Keratinocyte (primary cell): Measurements from ENCODE around the gene ANGPT4. TPM values are rescaled to one million over a fixed set of nuclear protein-coding genes. Genes with fewer than 3 reads are reported as not detected.
A peak's percentile ranks its signal among the peaks of the same experiment; 100 is the strongest.
"Not testable (repeated sequence)": the region's sequence is repeated elsewhere in the genome, so short reads cannot be mapped to it uniquely, and the experiment has no call there.

Experiments used
- DNase-seq: peaks from one replicate; pipeline ENCODE4 v3.0.0-alpha.2; 2011; ENCODE audit warnings: low read depth, missing footprints, low spot score
- FAIRE-seq: peaks from 2 replicates; lab custom pipeline; 2011; peaks lifted over from hg19 to GRCh38; lab: Jason Lieb, UNC
- H2AFZ ChIP-seq: 2 replicates; pipeline ENCODE4 v1.6.0; 2012; ENCODE audit warnings: low read length, control low read depth, inconsistent platforms; ENCODE audit not compliant: control insufficient read depth
- H3K27ac ChIP-seq: 2 replicates; pipeline ENCODE4 v1.5.1; 2011; ENCODE audit warnings: low read length; ENCODE audit not compliant: control insufficient read depth, insufficient read depth
- H3K27me3 ChIP-seq: 3 replicates; pipeline ENCODE4 v1.6.0; 2011; ENCODE audit warnings: low read length; ENCODE audit not compliant: control insufficient read depth, insufficient read depth; ENCODE audit errors: extremely low read depth
- H3K36me3 ChIP-seq, 2 experiments: 2 replicates in 1 of 2; 3 replicates in 1 of 2; pipeline ENCODE4 v1.5.1; 2011; ENCODE audit warnings: low read length in 2 of 2, mild to moderate bottlenecking in 1 of 2; ENCODE audit not compliant: control insufficient read depth in 2 of 2, insufficient read depth in 2 of 2; ENCODE audit errors: extremely low read depth in 1 of 2
- H3K4me1 ChIP-seq: 3 replicates; pipeline ENCODE4 v1.5.1; 2011; ENCODE audit warnings: low read length; ENCODE audit not compliant: control insufficient read depth, insufficient read depth; ENCODE audit errors: extremely low read depth
- H3K4me2 ChIP-seq: 3 replicates; pipeline ENCODE4 v1.6.0; 2011; ENCODE audit warnings: low read depth, low read length; ENCODE audit not compliant: control insufficient read depth, insufficient read depth; ENCODE audit errors: extremely low read depth
- H3K4me3 ChIP-seq, 3 experiments: fragments of 200-600 bp in 1 of 3; sonication (generic) in 1 of 3; 2 replicates in 2 of 3; 3 replicates in 1 of 3; pipeline ENCODE4 v1.5.1; 2011 to 2016; ENCODE audit warnings: low read length in 3 of 3, mild to moderate bottlenecking in 3 of 3, control low read depth in 2 of 3, inconsistent platforms in 1 of 3, low read depth in 1 of 3, mixed read lengths in 1 of 3, mixed run types in 1 of 3, moderate library complexity in 1 of 3; ENCODE audit not compliant: control insufficient read depth in 2 of 3, insufficient read depth in 2 of 3; ENCODE audit errors: extremely low read depth in 1 of 3
- H3K79me2 ChIP-seq: 2 replicates; pipeline ENCODE4 v1.6.0; 2012; ENCODE audit warnings: low read length; ENCODE audit not compliant: control insufficient read depth, insufficient read depth
- H3K9ac ChIP-seq: 3 replicates; pipeline ENCODE4 v1.6.0; 2011; ENCODE audit warnings: low read length; ENCODE audit not compliant: control insufficient read depth, insufficient read depth; ENCODE audit errors: extremely low read depth
- H3K9me1 ChIP-seq: 3 replicates; pipeline ENCODE4 v1.6.0; 2011; ENCODE audit warnings: low read length; ENCODE audit not compliant: control insufficient read depth, insufficient read depth; ENCODE audit errors: extremely low read depth
- H3K9me3 ChIP-seq: 2 replicates; pipeline ENCODE4 v1.5.1; 2012; ENCODE audit warnings: low read depth, low read length; ENCODE audit not compliant: control insufficient read depth
- H4K20me1 ChIP-seq: 3 replicates; pipeline ENCODE4 v1.6.0; 2011; ENCODE audit warnings: low read length; ENCODE audit not compliant: control insufficient read depth, insufficient read depth; ENCODE audit errors: extremely low read depth
- EZH2 ChIP-seq: IDR thresholded peaks from one replicate; pipeline ENCODE4 v1.6.1; 2012; ENCODE audit warnings: inconsistent platforms, mild to moderate bottlenecking, low read length, moderate library complexity
- dilution Hi-C: fragments of 300-500 bp; cut with MboI; formaldehyde crosslinking; loops from one replicate; pipeline ENCODE4 v1.7.0; 2020; ENCODE audit warnings: low sequenced_read_pairs; ENCODE audit not compliant: extremely low pct_ligation_motif_present
- polyA plus RNA-seq, 5 experiments: library from polyadenylated mRNA; depleted of rRNA in 3 of 5; stranded (reverse) in 3 of 5; stranded (forward) in 1 of 5; unstranded in 1 of 5; fragments of >200 nt; gene quantifications; 1 replicate in 1 of 5; 2 replicates in 3 of 5; 3 replicates in 1 of 5; pipeline versions ENCODE4 v1.2.1 to v1.2.3, GENCODE V29; 2011 to 2012; ENCODE audit warnings: missing spikeins in 2 of 5, low read depth in 1 of 5, low replicate concordance in 1 of 5
- TF ChIP-seq, protein P1 (sequence below), 3 experiments: IDR thresholded peaks in 1 of 3; conservative IDR thresholded peaks in 1 of 3; optimal IDR thresholded peaks in 1 of 3; 2 replicates in 2 of 3; 3 replicates in 1 of 3; pipeline versions ENCODE3 to v1.5.1; 2011; ENCODE audit warnings: low read length in 3 of 3, mild to moderate bottlenecking in 3 of 3, moderate library complexity in 2 of 3, control low read depth in 1 of 3, inconsistent platforms in 1 of 3; ENCODE audit not compliant: insufficient read depth in 2 of 3; ENCODE audit errors: extremely low read depth in 1 of 3

The ANGPT4 gene
- polyA plus RNA-seq, 1 donor (not counting 4 experiments of a cell fraction or from before 2014, with no cell fraction given): not detected

DNA sequence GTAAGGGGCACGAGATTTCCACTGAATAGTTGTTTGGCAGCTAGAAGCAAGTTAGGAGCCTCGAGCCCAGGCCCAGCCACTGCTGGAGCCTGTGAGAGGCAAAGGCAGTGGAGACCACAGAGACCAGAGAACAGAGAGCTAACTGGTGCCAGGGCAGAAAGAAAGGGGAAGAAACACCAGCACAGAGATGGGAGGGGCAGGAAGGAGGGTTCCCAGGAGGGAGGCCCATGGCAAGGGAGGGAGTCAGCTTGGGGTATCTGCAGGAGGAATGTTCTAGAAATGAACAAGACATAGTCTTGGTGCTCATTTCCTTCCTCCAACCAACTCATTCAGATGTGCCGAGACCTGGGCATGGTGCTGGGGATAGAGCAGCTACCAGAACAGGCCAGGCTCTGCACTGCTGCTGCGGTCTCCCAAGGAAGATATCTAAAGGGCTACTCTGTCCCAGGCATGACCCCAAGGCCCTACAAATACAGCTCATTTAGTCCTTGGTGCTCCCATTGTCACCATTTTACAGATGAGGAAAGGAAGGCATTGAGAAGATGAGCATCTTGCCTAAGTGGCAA lies 10.7 kb downstream of the ANGPT4 start:
- TF ChIP-seq, protein P1, sequence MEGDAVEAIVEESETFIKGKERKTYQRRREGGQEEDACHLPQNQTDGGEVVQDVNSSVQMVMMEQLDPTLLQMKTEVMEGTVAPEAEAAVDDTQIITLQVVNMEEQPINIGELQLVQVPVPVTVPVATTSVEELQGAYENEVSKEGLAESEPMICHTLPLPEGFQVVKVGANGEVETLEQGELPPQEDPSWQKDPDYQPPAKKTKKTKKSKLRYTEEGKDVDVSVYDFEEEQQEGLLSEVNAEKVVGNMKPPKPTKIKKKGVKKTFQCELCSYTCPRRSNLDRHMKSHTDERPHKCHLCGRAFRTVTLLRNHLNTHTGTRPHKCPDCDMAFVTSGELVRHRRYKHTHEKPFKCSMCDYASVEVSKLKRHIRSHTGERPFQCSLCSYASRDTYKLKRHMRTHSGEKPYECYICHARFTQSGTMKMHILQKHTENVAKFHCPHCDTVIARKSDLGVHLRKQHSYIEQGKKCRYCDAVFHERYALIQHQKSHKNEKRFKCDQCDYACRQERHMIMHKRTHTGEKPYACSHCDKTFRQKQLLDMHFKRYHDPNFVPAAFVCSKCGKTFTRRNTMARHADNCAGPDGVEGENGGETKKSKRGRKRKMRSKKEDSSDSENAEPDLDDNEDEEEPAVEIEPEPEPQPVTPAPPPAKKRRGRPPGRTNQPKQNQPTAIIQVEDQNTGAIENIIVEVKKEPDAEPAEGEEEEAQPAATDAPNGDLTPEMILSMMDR (optimal IDR thresholded peaks at IDR 0.05 in 1 of 3, IDR thresholded peaks at IDR 0.05 in 1 of 3, conservative IDR thresholded peaks at IDR 0.05 in 1 of 3; ENCODE audit: extremely low read depth in 1 of 3, insufficient read depth in 2 of 3, low read length in 3 of 3): no peak
- no peak for TF ChIP-seq EZH2
- dilution Hi-C loops: no loop called here
- Histone ChIP-seq H3K9me3 (no peaks in the 10 kb centered on the region), H3K27ac (no peak overlapping the region), H3K27me3 (peaks cover under 1% of the 10 kb centered on the region), H3K4me3 (no peak overlapping the region), H3K4me2 (no peak overlapping the region), H3K9me1 (no peaks in the 10 kb centered on the region), H3K9ac (no peak overlapping the region), H3K4me1 (peaks cover 5% of the 10 kb centered on the region), H4K20me1 (no peaks in the 10 kb centered on the region), H3K36me3 (no peaks in the 10 kb centered on the region), H3K79me2 (no peaks in the 10 kb centered on the region), H2AFZ (no peak overlapping the region)
- DNase-seq (no peak), FAIRE-seq (no peak)

DNA sequence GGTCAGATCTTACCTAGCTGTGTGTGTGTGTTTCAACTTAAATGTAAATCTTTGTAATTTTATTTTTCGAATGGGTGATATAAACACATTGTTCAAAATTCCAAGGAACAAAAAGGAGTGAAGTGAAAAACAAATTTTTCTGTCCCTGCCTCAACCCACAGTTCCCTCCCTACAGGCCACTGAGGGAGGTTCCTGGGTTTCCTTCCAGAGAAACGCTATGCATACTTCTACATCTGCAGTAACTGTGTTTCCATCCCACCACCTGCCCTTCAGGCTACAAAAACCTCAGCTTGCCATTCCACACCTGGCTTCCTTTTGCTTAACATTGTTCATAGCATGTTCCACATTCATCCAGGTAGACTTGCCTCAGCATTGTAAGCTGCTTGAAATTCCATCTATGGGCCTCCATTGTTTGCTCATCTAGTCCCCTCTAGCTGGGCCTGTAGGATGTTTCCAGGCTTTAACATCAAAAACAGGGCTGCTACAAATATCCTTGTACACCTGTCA lies 12.0 kb downstream of the ANGPT4 start:
- Histone ChIP-seq H3K27ac (no peak overlapping the region), H4K20me1 (no peaks in the 10 kb centered on the region), H3K27me3 (no peaks in the 10 kb centered on the region), H3K9me3 (no peaks in the 10 kb centered on the region), H3K4me3 (no peak overlapping the region), H3K9ac (no peak overlapping the region), H3K9me1 (no peaks in the 10 kb centered on the region), H3K36me3 (no peaks in the 10 kb centered on the region), H3K4me2 (no peak overlapping the region), H2AFZ (no peak overlapping the region), H3K4me1 (peaks cover 5% of the 10 kb centered on the region), H3K79me2 (no peaks in the 10 kb centered on the region)
- DNase-seq (no peak), FAIRE-seq (peak; percentile 78)
- dilution Hi-C loops: no loop called here
- no peak for TF ChIP-seq EZH2
- TF ChIP-seq, protein P1 (optimal IDR thresholded peaks at IDR 0.05 in 1 of 3, IDR thresholded peaks at IDR 0.05 in 1 of 3, conservative IDR thresholded peaks at IDR 0.05 in 1 of 3; ENCODE audit: extremely low read depth in 1 of 3, insufficient read depth in 2 of 3, low read length in 3 of 3): no peak

DNA sequence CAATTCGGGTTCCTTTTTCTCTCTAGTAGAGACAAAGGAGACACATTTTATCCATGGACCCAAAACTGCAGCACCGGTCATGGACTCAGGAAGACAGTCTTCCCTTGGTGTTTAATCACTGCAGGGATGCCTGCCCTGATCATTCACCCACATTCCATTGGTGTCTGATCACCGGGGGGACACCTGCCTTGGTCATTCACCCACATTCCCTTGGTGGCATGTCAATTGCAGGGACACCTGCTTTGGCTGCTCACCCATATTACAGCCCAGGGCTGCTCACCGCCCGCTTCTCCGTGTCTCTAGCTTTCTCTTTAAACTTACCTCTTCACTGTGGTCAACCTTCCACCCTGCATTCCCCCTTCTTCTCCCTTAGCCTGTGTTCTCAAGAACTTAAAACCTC lies 18.7 kb downstream of the ANGPT4 start:
- H3K27ac ChIP-seq, dilution Hi-C loops, H3K79me2 ChIP-seq, H4K20me1 ChIP-seq, H2AFZ ChIP-seq, H3K36me3 ChIP-seq, FAIRE-seq, H3K4me1 ChIP-seq, H3K9ac ChIP-seq, DNase-seq, H3K9me1 ChIP-seq, H3K4me3 ChIP-seq, H3K4me2 ChIP-seq, H3K9me3 ChIP-seq, H3K27me3 ChIP-seq: not testable (repeated sequence)
